OCI-LY1 (cell line): ENCODE data around the gene SUN2.
A peak's percentile ranks its signal among the peaks of the same experiment; 100 is the strongest.

Experiments used
- H2AFZ ChIP-seq: fragments of 200-600 bp; sonication (generic), shearing (Covaris generic); 2 replicates; pipeline ENCODE4 v1.6.0; 2014; ENCODE audit warnings: antibody characterized with exemption, mild to moderate bottlenecking, low read length
- H3F3A ChIP-seq: fragments of 200-600 bp; sonication (generic), shearing (Covaris generic); 2 replicates; pipeline ENCODE4 v1.6.0; 2014; ENCODE audit warnings: mild to moderate bottlenecking, antibody characterized with exemption, low read length, moderate library complexity; ENCODE audit not compliant: insufficient read depth
- H3K27ac ChIP-seq: fragments of 200-600 bp; sonication (generic); 2 replicates; pipeline ENCODE4 v1.5.1; 2014; ENCODE audit warnings: low read length, mixed run types, mild to moderate bottlenecking, low read depth; ENCODE audit not compliant: poor library complexity, severe bottlenecking
- H3K27me3 ChIP-seq: fragments of 200-600 bp; sonication (generic); 2 replicates; pipeline ENCODE4 v1.6.0; 2014; ENCODE audit warnings: antibody characterized with exemption, mild to moderate bottlenecking, low read length, moderate library complexity; ENCODE audit not compliant: insufficient read depth
- H3K36me3 ChIP-seq: fragments of 200-600 bp; sonication (generic); 2 replicates; pipeline ENCODE4 v1.6.1; 2014; ENCODE audit warnings: mild to moderate bottlenecking, antibody characterized with exemption, low read length, moderate library complexity, mixed read lengths; ENCODE audit not compliant: insufficient read depth
- H3K4me1 ChIP-seq: fragments of 200-600 bp; sonication (generic); 2 replicates; pipeline ENCODE4 v1.5.1; 2014; ENCODE audit warnings: mild to moderate bottlenecking, low read length, moderate library complexity; ENCODE audit not compliant: insufficient read depth, severe bottlenecking
- H3K4me2 ChIP-seq: fragments of 200-600 bp; sonication (generic), shearing (Covaris generic); 2 replicates; pipeline ENCODE4 v1.6.1; 2014; ENCODE audit warnings: low read length
- H3K4me3 ChIP-seq: fragments of 200-600 bp; sonication (generic); 2 replicates; pipeline ENCODE4 v1.5.1; 2014; ENCODE audit warnings: low read length, low read depth, mild to moderate bottlenecking, mixed read lengths; ENCODE audit not compliant: poor library complexity, severe bottlenecking
- H3K79me2 ChIP-seq: fragments of 200-600 bp; shearing (Covaris generic); 2 replicates; pipeline ENCODE4 v1.6.1; 2016; ENCODE audit warnings: mixed run types, low read length, mixed read lengths; ENCODE audit not compliant: insufficient read depth
- H3K9ac ChIP-seq: fragments of 200-600 bp; sonication (generic), shearing (Covaris generic); 2 replicates; pipeline ENCODE4 v1.6.1; 2014; ENCODE audit warnings: mild to moderate bottlenecking, low read length, mixed read lengths
- H3K9me2 ChIP-seq: fragments of 200-600 bp; sonication (generic), shearing (Covaris generic); 2 replicates; pipeline ENCODE4 v1.6.1; 2014; ENCODE audit warnings: low read depth, mild to moderate bottlenecking, low read length, mixed read lengths
- H3K9me3 ChIP-seq: fragments of 200-600 bp; shearing (Covaris generic); 2 replicates; pipeline ENCODE4 v1.6.1; 2014; ENCODE audit warnings: low read length, mixed read lengths
- H4K20me1 ChIP-seq: fragments of 200-600 bp; sonication (generic), shearing (Covaris generic); 2 replicates; pipeline ENCODE4 v1.6.0; 2016; ENCODE audit warnings: mild to moderate bottlenecking, low read length; ENCODE audit not compliant: insufficient read depth
- EZH2 ChIP-seq: fragments of 200-600 bp; sonication (generic), shearing (Covaris generic); IDR thresholded peaks from 2 replicates; pipeline ENCODE4 v1.8.0; 2017; ENCODE audit warnings: borderline replicate concordance, mixed run types, mild to moderate bottlenecking, antibody characterized with exemption, low read length, moderate library complexity, mixed read lengths
- TF ChIP-seq, protein P1 (sequence below): fragments of 200-600 bp; sonication (generic), shearing (Covaris generic); IDR thresholded peaks from 2 replicates; pipeline ENCODE4 v1.5.1; 2017; ENCODE audit warnings: mild to moderate bottlenecking, antibody characterized with exemption, low read length, moderate library complexity, mixed read lengths

SUN2 gene

DNA sequence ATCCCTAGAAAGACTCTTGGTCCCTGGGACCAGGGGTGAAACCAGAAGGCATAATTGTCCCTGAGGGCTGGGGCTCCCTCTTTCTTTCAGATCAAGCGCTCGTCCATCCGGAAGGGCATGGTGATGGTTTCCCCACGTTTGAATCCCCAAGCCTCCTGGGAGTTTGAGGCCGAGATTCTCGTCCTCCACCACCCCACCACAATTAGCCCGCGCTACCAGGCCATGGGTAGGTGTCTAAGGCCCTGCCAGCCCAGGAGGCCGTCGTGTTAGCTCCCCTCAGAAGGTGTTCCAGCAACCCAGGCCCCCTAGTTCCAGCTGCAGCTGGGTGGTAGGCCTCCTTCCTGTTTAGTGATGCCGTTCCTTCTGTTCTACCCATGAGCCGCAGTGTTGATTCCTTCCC lies 28.7 kb downstream of the SUN2 start:
- Histone ChIP-seq H3K9me2 (no peaks in the 10 kb centered on the region), H3K9ac (no peak overlapping the region), H4K20me1 (no peaks in the 10 kb centered on the region), H3K9me3 (no peaks in the 10 kb centered on the region), H3K4me2 (no peak overlapping the region), H3K27ac (no peak overlapping the region), H3K36me3 (peaks cover 86% of the 10 kb centered on the region), H3K4me1 (no peaks in the 10 kb centered on the region), H3K27me3 (no peaks in the 10 kb centered on the region), H2AFZ (no peak overlapping the region), H3K4me3 (no peak overlapping the region), H3F3A (no peaks in the 10 kb centered on the region), H3K79me2 (no peaks in the 10 kb centered on the region)
- TF ChIP-seq, protein P1, sequence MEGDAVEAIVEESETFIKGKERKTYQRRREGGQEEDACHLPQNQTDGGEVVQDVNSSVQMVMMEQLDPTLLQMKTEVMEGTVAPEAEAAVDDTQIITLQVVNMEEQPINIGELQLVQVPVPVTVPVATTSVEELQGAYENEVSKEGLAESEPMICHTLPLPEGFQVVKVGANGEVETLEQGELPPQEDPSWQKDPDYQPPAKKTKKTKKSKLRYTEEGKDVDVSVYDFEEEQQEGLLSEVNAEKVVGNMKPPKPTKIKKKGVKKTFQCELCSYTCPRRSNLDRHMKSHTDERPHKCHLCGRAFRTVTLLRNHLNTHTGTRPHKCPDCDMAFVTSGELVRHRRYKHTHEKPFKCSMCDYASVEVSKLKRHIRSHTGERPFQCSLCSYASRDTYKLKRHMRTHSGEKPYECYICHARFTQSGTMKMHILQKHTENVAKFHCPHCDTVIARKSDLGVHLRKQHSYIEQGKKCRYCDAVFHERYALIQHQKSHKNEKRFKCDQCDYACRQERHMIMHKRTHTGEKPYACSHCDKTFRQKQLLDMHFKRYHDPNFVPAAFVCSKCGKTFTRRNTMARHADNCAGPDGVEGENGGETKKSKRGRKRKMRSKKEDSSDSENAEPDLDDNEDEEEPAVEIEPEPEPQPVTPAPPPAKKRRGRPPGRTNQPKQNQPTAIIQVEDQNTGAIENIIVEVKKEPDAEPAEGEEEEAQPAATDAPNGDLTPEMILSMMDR: no peak
- TF ChIP-seq EZH2: no peak

DNA sequence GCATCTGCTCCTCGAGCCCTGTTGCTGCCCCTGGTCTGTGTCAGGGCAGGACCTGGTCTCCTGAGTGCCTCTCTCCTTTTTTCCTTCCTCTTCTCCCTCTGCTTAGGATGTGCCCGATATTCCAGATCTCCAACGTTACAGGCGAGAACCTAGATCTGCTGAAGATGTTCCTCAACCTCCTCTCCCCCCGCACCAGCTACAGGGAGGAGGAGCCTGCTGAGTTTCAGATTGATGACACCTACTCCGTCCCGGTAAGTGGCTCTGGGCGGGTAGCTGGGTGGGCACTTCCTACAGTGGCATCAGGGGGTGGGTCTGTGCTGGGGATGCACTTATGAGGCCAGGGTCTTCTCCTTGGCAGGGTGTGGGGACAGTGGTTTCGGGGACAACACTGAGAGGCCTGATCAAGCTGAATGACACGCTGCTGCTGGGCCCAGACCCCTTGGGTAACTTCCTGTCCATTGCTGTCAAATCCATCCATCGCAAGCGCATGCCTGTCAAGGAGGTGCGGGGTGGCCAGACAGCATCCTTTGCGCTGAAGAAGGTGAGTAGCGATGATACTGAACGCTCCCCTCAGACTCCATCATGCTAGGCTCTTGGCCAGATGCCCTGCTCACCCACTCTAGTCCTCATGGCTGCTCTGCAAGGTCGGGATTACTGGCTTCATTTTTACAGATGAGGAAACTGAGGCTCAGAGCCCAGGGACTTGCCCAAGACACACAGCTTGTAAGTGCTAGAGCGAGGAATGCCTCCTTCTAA lies 29.7 kb downstream of the SUN2 start:
- Histone ChIP-seq H3K9ac (no peak overlapping the region), H4K20me1 (no peaks in the 10 kb centered on the region), H3K36me3 (peaks cover 83% of the 10 kb centered on the region), H3K79me2 (no peaks in the 10 kb centered on the region), H3K9me2 (no peaks in the 10 kb centered on the region), H3K27ac (no peak overlapping the region), H3K4me2 (no peak overlapping the region), H3K27me3 (no peaks in the 10 kb centered on the region), H3K4me3 (no peak overlapping the region), H3F3A (no peaks in the 10 kb centered on the region), H2AFZ (no peak overlapping the region), H3K4me1 (no peaks in the 10 kb centered on the region), H3K9me3 (no peaks in the 10 kb centered on the region)
- no peak for TF ChIP-seq EZH2
- TF ChIP-seq, protein P1: no peak

DNA sequence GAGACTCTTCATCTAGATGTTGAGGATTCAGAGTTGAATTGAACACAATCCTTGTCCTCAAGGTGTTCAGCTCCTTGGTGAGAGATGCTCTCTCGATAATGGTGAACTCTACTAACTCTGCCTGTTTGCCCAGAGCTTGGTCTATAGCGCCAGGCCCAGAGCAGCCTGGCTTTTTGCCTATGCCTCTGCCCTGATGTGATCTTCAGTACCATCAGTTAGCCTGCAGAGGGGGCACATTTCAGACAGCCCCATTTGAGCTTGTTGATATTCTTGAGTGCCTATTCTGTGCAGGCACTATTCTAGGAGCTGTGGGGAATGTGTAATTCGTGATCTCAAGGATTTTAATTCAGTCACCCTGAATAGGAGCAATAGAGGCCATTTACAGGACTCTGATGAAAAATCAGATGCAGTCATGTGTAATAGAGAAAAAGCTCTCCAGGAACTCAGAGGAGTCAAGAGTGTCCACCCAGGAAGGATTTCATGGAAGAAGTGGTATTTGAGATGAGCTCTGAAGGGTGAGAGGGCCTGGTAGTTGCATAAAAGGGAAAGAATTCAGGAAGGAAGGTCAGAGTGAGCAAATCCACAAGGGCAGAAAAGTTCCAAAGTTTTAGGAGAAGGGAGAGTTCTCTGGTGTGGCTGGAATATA lies 30.7 kb downstream of the SUN2 start:
- no peak overlapping the region for H2AFZ ChIP-seq
- TF ChIP-seq, protein P1: peak; percentile 66
- no peak for TF ChIP-seq EZH2
- no peaks in the 10 kb centered on the region for H3F3A ChIP-seq
- no peak overlapping the region for H3K4me2 ChIP-seq
- peaks cover 82% of the 10 kb centered on the region for H3K36me3 ChIP-seq
- no peaks in the 10 kb centered on the region for H3K9me2 ChIP-seq
- no peak overlapping the region for H3K9ac ChIP-seq
- H3K4me3 ChIP-seq: no peak overlapping the region
- H4K20me1 ChIP-seq: no peaks in the 10 kb centered on the region
- no peaks in the 10 kb centered on the region for H3K27me3 ChIP-seq
- H3K4me1 ChIP-seq: no peaks in the 10 kb centered on the region
- H3K79me2 ChIP-seq: no peaks in the 10 kb centered on the region
- H3K27ac ChIP-seq: no peak overlapping the region
- H3K9me3 ChIP-seq: no peaks in the 10 kb centered on the region
